SU-DHL-6 (cell line): ENCODE measurements around the gene TARBP1.

ENCODE experiments used
- CTCF ChIP-seq: fragments of 200-600 bp; sonication (generic); IDR thresholded peaks from one replicate; pipeline ENCODE4 v1.5.1; 2017; ENCODE audit warnings: antibody characterized with exemption, mild to moderate bottlenecking, low read length, moderate library complexity; ENCODE audit not compliant: insufficient read depth, poor library complexity, severe bottlenecking
- EZH2phosphoT487 ChIP-seq: fragments of 200-600 bp; sonication (generic), shearing (Covaris generic); conservative IDR thresholded peaks from 2 replicates; pipeline ENCODE4 v1.6.1; 2018; ENCODE audit warnings: mild to moderate bottlenecking, antibody characterized with exemption, low read length, moderate library complexity, mixed read lengths

- TF ChIP-seq CTCF (no peak), EZH2phosphoT487 (no peak)
Observed at GRCh38 chr1:234476172-234476571, 2.8 kb downstream of the TARBP1 start.
